H1 (cell line): Measurements from ENCODE around the gene SMARCA2. TPM values are rescaled to one million over a fixed set of nuclear protein-coding genes. Genes with fewer than 3 reads are reported as not detected.

Source experiments
- ATF3 ChIP-seq: IDR thresholded peaks from 2 replicates; pipeline ENCODE4 v1.6.1; 2011; ENCODE audit warnings: low read depth, mild to moderate bottlenecking, low read length; ENCODE audit not compliant: insufficient read depth
- EZH2 ChIP-seq: fragments of 200-600 bp; sonication (generic); IDR thresholded peaks from 2 replicates; pipeline ENCODE4 v1.7.1; 2012; ENCODE audit warnings: low read depth, mild to moderate bottlenecking, moderate library complexity, low read length, inconsistent platforms; ENCODE audit not compliant: severe bottlenecking
- RXRA ChIP-seq: IDR thresholded peaks from 2 replicates; pipeline ENCODE4 v1.6.1; 2011; ENCODE audit warnings: low read depth, mild to moderate bottlenecking, low read length, moderate library complexity; ENCODE audit not compliant: insufficient read depth
- polyA plus RNA-seq, 7 experiments: library from polyadenylated mRNA; depleted of rRNA in 3 of 7; stranded (reverse) in 5 of 7; unstranded in 2 of 7; fragments of >200 nt in 5 of 7; fragments of 200-250 nt in 2 of 7; gene quantifications; 1 replicate in 5 of 7; 2 replicates in 1 of 7; 4 replicates in 1 of 7; pipeline versions ENCODE4 v1.2.1 to v1.2.3, GENCODE V29; 2011 to 2013; ENCODE audit warnings: missing spikeins in 2 of 7, mixed read lengths in 2 of 7
- total RNA-seq: library from RNA; stranded (reverse); fragmentation: NEBNext Ultra II Directional; extraction: Animal tissue kit (Norgen Biotek cat#: 25700); gene quantifications from 2 replicates; pipeline ENCODE4 v1.2.1, GENCODE V29; 2021

SMARCA2 gene
- total and polyA plus RNA-seq, 2 of the 8 experiments (the other 6 are each of a cell fraction or from before 2014, with no cell fraction given): 6.3 to 21.7 TPM

- TF ChIP-seq ATF3: no peak
- no peak for TF ChIP-seq EZH2
- no peak for TF ChIP-seq RXRA
These were observed 216.0 kb downstream of the SMARCA2 start (continued) for GRCh38 chr9:2231101-2231500.
